Measurements from ENCODE around the gene RNH1. TPM values are rescaled to one million over a fixed set of nuclear protein-coding genes. Genes with fewer than 3 reads are reported as not detected.

Gene RNH1
- total RNA-seq, result 143 TPM

DNA sequence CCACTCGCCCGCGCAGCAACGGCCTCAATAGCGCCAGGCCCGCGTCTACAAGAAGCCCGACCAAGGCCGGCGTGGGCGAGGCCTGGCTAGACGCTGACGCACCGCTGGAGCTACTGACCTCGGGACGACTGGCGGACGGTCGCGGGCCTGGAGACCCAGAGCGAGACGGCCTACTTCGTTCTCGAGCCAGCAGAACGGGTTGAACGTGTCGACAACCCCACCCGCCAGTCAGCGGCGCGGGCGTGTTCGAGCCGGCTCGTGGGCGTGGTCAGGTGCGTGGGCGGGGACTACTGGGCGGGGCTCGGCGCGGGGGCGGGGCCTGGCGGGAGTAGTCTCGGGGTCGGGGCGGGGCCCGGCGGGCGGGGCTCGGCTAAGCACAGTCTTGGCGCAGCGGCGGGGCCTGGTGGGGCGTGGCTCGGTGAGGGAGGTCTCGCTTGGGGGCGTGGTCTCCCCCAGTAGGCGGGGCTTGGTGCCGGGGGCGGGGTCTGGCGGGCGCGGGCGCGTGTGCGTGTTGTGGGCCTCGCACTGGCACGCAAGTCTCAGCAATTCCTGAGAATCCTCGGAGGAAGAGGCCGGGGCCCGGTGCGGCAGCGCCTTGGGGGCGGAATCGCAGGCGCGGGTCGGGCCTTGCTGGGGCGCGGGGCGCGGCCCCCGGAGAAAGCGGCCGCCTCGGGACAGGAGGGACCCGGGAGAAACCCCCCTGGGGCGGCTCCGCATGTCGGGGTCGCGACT lies at the start of gene RNH1:
TSS of gene RNH1 (minus strand) at position 248 of the 732 bp plus-strand sequence. CDS start 5,080 bp downstream, outside the sequence.

GRCh38 chr11:536841-537621 lies 30.0 kb upstream of the RNH1 start, which contains the start of gene LRRC56:
Gene LRRC56, plus strand, starts transcription at chr11:537527. Its CDS starts 3,158 bp downstream, at chr11:540685.

GRCh38 chr11:535519-536454 lies 28.7 kb upstream of the RNH1 start, which contains the start of gene HRAS:
Gene HRAS, minus strand, starts transcription at chr11:535576.

DNA sequence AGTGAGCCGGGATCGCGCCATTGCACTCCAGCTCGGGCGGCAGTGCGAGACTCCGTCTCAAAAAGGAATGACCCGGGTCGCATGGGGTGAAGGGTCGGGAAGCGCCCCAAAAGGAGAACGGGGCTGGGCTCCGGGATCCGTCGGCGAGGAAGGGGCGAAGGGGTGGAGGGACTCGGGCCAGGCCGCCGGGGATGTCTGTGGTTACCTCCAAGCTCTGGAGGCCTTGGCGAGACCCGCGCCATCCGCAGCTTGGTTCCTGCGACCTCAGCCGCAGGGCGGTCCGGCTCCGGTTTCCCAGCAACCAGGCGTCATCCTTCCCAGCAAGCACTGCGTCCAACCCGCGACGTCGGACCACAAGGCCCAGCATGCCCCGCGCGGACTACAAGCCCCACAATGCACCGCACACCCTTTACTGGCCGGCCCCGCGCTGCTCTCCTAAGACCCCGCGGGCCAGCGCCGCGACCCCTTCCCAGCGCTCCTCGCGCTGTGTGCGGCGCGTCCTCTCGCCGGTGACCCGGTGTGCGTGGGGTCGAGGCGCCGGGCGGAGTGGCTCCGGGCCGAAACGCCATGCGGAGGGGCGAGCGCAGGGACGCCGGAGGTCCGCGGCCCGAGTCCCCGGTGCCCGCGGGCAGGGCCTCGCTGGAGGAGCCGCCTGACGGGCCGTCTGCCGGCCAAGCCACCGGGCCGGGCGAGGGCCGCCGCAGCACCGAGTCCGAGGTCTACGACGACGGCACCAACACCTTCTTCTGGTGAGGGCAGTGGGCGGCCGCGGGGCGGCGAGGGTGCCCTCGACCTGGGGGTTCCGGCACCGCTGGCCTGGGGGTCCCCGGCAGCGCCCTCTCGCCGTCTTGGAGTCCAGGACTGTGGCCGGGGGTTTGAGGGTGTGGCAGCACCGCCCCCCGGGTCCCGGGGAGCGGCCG lies 56.9 kb downstream of the RNH1 start, which contains the start of gene PTDSS2:
TSS of gene PTDSS2 (plus strand) at position 391 of the 920 bp plus-strand sequence. CDS start at position 568, 177 bp downstream.

Other genes starting within 250 kb of the RNH1 start
- 0.64 TPM for gene NLRP6, start 228.8 kb downstream of the RNH1 start, total RNA-seq
- gene PGGHG, start 218.1 kb downstream of the RNH1 start, total RNA-seq, result 38.4 TPM
- gene IFITM5, start 207.7 kb downstream of the RNH1 start, total RNA-seq, result not detected
- 55.9 TPM for gene IFITM2, start 199.4 kb downstream of the RNH1 start, total RNA-seq
- gene IFITM1, start 193.2 kb downstream of the RNH1 start, total RNA-seq, result 44.6 TPM
- gene IFITM3, start 186.4 kb downstream of the RNH1 start, total RNA-seq, result 156 TPM
- 53.1 TPM for gene B4GALNT4, start 137.7 kb downstream of the RNH1 start, total RNA-seq
- 5.2 TPM for gene PKP3, start 113.0 kb downstream of the RNH1 start, total RNA-seq
- 40.8 TPM for gene SIGIRR, start 92.2 kb downstream of the RNH1 start, total RNA-seq
- 12.8 TPM for gene ANO9, start 65.2 kb downstream of the RNH1 start, total RNA-seq
- 48.8 TPM for gene PTDSS2, start 57.0 kb downstream of the RNH1 start, total RNA-seq
- 23.0 TPM for gene HRAS, start 28.3 kb upstream of the RNH1 start, total RNA-seq
- gene LRRC56, start 30.3 kb upstream of the RNH1 start, total RNA-seq, result 1.8 TPM
- gene LMNTD2, start 53.5 kb upstream of the RNH1 start, total RNA-seq, result 2.3 TPM
- 55.8 TPM for gene RASSF7, start 53.7 kb upstream of the RNH1 start, total RNA-seq
- gene PHRF1, start 69.2 kb upstream of the RNH1 start, total RNA-seq, result 29.7 TPM
- gene IRF7, start 108.7 kb upstream of the RNH1 start, total RNA-seq, result 18.1 TPM
- gene CDHR5, start 117.7 kb upstream of the RNH1 start, total RNA-seq, result 21.3 TPM
- gene SCT, start 119.9 kb upstream of the RNH1 start, total RNA-seq, result 7.6 TPM
- 1.3 TPM for gene DRD4, start 130.0 kb upstream of the RNH1 start, total RNA-seq
- 27.9 TPM for gene DEAF1, start 188.0 kb upstream of the RNH1 start, total RNA-seq
- gene TMEM80, start 188.6 kb upstream of the RNH1 start, total RNA-seq, result 16.8 TPM
- gene EPS8L2, start 199.0 kb upstream of the RNH1 start, total RNA-seq, result 137 TPM
- gene TALDO1, start 240.2 kb upstream of the RNH1 start, total RNA-seq, result 118 TPM

Measured in metanephros (tissue), 1 donor.